ENCODE measurements around the gene SREBF2.

DNA sequence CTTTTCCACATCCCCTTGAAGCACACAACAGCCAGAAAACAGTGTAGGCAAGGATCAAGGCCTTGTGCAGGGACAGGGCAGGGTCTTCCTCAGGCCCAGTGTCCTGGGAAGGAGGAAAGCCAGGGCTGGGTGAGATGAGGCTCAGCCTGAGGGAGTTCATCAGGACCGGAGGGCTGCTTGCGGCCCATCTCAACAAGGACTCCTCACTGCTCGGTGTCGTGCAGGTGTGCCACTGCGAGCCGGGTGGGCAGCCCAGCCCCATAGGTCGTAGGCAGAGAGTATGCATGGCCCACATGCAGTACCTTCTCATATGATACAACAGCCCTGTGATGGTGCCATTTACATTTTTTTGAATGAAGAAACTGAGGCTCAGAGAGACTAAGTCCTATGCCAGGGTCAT is 69.1 kb downstream of the SREBF2 start:
- TF ChIP-seq POLR2A (IDR thresholded peaks at IDR 0.05) (no peak), CTCF (IDR thresholded peaks at IDR 0.05) (no peak)

Measured in uterus (tissue), 2 donors.